HG02759 (cell line): ENCODE results near the gene EIF5AL1.
"Not testable (repeated sequence)": the region's sequence is repeated elsewhere in the genome, so short reads cannot be mapped to it uniquely, and the experiment has no call there.

Experiments
- ATAC-seq: cut with Tn5 transposase; IDR thresholded peaks from one replicate; pipeline ENCODE4 v1.9.1; 2021; ENCODE audit warnings: mild to moderate bottlenecking, moderate library complexity; ENCODE audit not compliant: unreplicated experiment

EIF5AL1 gene

GRCh38 chr10:79511891-79512583, at the start of gene EIF5AL1:
Gene EIF5AL1 (plus strand): TSS chr10:79512533. CDS start chr10:79512650, 117 bp downstream.
- not testable (repeated sequence) for ATAC-seq

- no peak for ATAC-seq
Measured at GRCh38 chr10:79463578-79464496, 48.5 kb upstream of the EIF5AL1 start.

- ATAC-seq = no peak
Measured at GRCh38 chr10:79465341-79465740, 47.0 kb upstream of the EIF5AL1 start.

- no peak for ATAC-seq
Measured at GRCh38 chr10:79468015-79468560, 44.2 kb upstream of the EIF5AL1 start.

GRCh38 chr10:79468841-79469585, 43.3 kb upstream of the EIF5AL1 start:
- ATAC-seq = no peak

- no peak for ATAC-seq
Measured at GRCh38 chr10:79470096-79470495, 42.2 kb upstream of the EIF5AL1 start.

GRCh38 chr10:79471776-79472175, 40.6 kb upstream of the EIF5AL1 start:
- ATAC-seq = no peak

GRCh38 chr10:79472449-79472848, 39.9 kb upstream of the EIF5AL1 start:
- no peak for ATAC-seq

GRCh38 chr10:79472951-79473350, 39.4 kb upstream of the EIF5AL1 start:
- ATAC-seq = no peak

- ATAC-seq = no peak
Measured at GRCh38 chr10:79473496-79474095, 38.7 kb upstream of the EIF5AL1 start.

GRCh38 chr10:79475119-79475653, 37.1 kb upstream of the EIF5AL1 start:
- ATAC-seq = no peak

GRCh38 chr10:79475877-79476276, 36.5 kb upstream of the EIF5AL1 start:
- ATAC-seq = no peak

- no peak for ATAC-seq
Measured at GRCh38 chr10:79476645-79477044, 35.7 kb upstream of the EIF5AL1 start.

GRCh38 chr10:79477456-79477855, 34.9 kb upstream of the EIF5AL1 start:
- ATAC-seq = no peak

- ATAC-seq = no peak
Measured at GRCh38 chr10:79479283-79479909, 32.9 kb upstream of the EIF5AL1 start.

- no peak for ATAC-seq
Measured at GRCh38 chr10:79482304-79482703, 30.0 kb upstream of the EIF5AL1 start.

- no peak for ATAC-seq
Measured at GRCh38 chr10:79482741-79483140, 29.6 kb upstream of the EIF5AL1 start.

- ATAC-seq = no peak
Measured at GRCh38 chr10:79483299-79483698, 29.0 kb upstream of the EIF5AL1 start.

GRCh38 chr10:79483948-79484347, 28.4 kb upstream of the EIF5AL1 start:
- no peak for ATAC-seq

- no peak for ATAC-seq
Measured at GRCh38 chr10:79484476-79484875, 27.9 kb upstream of the EIF5AL1 start.
